HL-60/S4 treated with retinoic acid at 250 ng/mL for 4 days and 3 days (cell line): ENCODE data around the gene HTR2C.
"Not testable (repeated sequence)": the region's sequence is repeated elsewhere in the genome, so short reads cannot be mapped to it uniquely, and the experiment has no call there.

Experiments used
- in situ Hi-C: fragments of 300-500 bp; cut with MboI; formaldehyde crosslinking; loops from 2 replicates; pipeline ENCODE4 v1.7.0; 2022; ENCODE audit warnings: low sequenced_read_pairs

HTR2C gene

DNA sequence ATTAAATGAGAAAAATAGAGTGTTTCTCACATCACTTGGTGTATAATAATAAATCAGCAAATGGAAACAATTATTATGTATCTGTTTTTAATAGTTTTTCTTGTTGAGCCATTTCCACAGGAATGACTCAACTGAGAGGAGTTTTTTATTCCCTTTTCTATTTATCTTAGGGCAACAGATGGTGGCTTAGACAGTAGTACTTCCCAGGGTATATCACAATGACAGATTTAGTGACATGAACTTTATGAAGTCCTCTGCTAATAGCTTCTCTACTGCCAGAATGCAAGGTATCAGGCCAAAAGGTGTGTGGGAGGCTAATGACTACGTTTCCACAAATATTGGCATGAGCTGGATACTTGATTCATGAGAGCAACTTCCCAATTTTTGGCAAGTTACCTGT, 126.7 kb downstream of the HTR2C start:
- in situ Hi-C loops: no loop called here

DNA sequence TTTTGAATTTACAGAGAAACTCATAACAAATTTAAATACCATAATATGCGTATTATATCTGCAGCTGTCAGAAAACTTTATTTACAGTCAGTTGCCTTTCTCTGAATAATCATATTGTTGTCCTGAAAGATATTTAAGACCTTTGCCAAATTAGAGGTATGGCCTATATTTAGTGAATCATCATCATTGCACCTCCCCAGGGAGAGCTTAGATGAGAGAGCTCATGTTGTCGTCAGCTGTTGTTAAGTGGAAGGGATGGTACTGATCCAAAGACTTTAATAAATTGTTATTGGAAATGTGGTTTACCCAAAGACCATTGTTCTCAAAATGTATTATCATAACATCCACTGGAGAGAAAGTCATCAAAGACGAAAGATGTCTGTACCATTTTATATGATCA, 128.6 kb downstream of the HTR2C start:
- in situ Hi-C loops: no loop called here

DNA sequence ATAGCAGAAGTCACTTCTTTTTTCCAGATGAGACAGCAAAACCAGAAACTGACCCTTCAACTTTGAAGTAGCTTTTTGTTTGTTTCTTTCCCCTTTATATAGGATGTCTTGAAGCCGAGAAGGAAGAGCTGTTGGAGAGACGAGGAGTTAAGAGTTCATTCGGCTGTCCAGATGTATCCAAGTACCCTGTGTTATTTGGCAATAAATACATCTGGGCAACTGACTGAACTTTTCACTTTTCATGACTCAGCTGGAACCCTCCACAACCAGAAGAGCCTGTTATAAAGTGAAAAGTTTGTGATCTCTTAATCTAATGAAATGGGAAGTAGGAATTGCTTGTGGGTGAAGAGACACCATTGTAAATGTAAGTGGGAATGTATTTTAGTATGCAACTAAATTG, 131.2 kb downstream of the HTR2C start:
- in situ Hi-C loops: no loop called here

- in situ Hi-C loops: no loop called here
These were observed 134.0 kb downstream of the HTR2C start for GRCh38 chrX:114717921-114718320.

GRCh38 chrX:114766541-114766940, 182.7 kb downstream of the HTR2C start:
- in situ Hi-C loops: no loop called here

DNA sequence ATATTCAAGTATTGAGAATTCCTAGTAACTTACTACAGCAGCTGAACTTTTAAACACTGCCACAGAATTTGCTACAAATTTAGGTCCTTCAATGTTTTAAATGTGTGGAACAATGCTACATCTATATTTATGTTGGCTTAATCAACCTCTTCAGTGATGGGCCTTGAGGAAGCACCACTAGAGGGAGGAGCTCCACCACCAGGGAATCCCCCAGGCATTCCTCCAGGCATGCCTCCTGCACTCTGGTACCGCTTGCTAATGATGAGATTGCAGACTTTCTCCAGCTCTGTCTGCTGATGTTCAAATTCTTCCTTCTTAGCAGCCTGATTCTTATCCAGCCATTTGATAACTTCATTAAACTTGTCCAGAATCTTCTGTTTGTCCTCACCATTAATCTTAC, 190.8 kb downstream of the HTR2C start:
- in situ Hi-C loops: no loop called here

DNA sequence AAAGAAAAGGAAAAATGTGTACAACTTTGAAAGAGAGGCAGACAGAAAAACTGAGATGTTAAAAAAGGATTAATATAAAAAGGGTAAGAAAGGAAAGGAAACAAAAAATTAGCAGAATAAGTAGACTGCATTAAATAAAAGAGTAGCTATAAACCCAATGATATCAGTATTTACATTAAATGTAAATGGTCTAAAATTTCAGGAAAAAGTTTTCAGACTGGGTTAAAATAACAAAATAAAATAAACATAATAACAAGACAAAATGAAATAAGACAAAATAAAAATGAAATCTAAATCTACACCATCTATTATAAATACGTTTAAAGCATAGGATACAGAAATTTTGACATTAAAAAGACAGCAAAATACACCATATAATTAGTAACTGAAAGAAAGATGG, 199.0 kb downstream of the HTR2C start:
- in situ Hi-C loops: no loop called here

- in situ Hi-C loops: no loop called here
These were observed 203.2 kb downstream of the HTR2C start for GRCh38 chrX:114787061-114787460.

- in situ Hi-C loops: no loop called here
These were observed 213.6 kb downstream of the HTR2C start for GRCh38 chrX:114797494-114797893.

DNA sequence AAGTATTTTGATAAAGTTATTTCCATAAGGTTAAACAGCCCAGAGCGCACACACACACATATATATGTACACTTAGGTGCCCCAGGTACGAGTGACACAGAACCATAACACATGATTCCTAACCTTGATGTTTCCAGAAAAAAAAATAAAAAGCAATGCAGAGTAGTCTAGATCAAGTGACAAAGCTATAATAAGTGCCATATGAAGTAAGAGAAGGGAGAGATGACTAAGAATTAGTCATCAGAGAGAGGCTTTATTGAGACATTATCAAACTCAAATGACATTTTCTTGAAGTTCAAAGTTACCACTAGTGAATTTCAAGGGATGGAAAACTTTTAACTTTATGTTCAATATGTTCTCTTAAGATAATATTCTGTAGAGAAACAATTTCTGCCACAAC, 215.0 kb downstream of the HTR2C start:
- in situ Hi-C loops: no loop called here

DNA sequence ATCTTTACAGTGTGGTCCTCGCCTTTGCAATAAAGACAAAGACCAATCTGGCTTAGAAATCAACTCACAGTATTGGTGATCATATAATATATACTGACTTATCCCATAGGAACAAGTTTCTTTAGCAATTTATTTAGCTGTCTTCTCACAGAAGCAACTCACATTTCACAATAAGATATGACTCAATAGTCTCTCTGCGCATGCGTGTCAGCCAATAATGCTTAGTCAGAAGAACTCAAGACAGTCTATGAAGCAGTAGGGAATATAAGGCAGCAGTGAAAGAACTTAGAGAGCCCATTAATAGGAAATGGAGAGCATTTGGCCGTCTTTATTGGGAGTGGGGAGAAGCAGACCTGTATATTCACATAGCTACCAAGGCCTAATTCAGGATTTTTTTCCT, 216.8 kb downstream of the HTR2C start:
- in situ Hi-C loops: no loop called here

DNA sequence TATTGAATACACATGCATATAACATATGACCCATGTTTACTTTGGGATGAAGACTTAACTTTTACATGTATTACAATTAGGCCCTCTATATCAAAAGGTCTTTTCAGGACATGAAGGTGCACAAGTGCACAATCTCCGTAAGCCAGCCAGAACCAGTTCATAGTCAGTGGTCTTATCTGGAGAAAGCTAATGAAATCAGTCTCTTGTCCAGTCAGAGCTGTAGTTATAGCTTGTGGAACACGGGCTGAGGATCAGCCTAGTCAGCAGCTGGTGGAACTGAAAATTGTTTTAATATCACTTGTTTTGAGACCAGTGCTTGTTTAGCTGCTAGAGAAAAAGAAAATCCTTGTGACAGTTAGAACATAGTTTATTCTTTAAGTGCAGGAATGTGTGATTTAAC, 235.6 kb downstream of the HTR2C start:
- in situ Hi-C loops: no loop called here

DNA sequence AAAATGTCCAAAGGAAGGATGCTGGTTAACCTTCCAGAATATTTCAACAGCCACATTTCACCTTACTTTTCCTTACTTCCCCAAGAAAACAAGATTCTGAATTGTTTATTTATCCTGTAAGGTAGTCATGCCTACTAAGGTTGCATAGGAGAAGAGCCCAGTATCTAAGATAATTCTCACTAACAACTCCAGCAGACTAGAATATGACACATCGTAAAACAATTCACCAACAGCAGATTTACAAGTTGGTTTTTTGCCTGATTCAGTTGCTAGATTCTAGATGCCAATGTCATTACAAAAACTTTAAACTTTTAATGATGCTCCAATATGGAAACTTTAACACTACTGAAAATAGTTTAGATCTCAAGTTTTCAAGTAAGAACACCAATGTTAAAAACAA, 257.2 kb downstream of the HTR2C start:
- in situ Hi-C loops: no loop called here

- in situ Hi-C loops: no loop called here
These were observed 258.3 kb downstream of the HTR2C start for GRCh38 chrX:114842181-114842580.

DNA sequence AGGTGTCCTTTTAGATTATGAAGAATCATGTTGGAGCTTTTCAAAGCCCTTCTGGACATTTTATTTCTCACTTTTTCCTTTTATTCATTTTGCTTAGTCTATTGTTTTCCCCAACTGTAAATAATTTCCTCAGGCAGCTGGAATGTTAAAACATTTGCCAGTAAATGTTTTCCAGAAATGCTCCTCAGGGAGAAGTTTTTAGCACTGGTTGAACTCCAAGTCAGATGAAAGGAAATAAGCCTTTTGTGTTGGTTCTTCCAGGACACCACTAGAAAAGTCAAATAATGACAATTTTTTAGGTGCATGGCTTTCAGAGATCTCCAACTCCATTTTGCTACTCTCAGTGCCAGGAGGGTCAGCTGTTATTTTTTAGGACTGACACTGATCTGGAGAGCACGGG, 305.6 kb downstream of the HTR2C start:
- in situ Hi-C loops: no loop called here

DNA sequence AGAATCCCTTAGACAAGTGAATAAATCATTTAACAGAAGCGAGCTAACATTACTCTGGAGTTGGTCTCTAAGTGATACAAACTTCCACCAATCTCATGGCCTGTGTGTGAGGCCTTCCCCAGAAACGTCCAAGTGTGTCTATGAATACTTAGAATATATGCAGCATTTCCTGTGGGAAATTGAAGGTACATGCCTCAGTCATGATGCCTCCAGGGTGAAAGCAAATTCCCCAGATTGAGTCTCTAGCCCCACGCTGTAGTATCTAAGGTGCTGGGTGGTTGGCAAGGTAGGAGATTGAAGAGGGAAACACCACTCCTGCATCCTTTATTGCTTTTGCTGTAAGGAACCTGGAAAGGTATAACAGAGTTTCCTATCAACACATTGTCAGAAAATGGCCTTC, 319.7 kb downstream of the HTR2C start:
- in situ Hi-C loops: no loop called here

- in situ Hi-C loops: no loop called here
These were observed 321.4 kb downstream of the HTR2C start for GRCh38 chrX:114905251-114905650.

DNA sequence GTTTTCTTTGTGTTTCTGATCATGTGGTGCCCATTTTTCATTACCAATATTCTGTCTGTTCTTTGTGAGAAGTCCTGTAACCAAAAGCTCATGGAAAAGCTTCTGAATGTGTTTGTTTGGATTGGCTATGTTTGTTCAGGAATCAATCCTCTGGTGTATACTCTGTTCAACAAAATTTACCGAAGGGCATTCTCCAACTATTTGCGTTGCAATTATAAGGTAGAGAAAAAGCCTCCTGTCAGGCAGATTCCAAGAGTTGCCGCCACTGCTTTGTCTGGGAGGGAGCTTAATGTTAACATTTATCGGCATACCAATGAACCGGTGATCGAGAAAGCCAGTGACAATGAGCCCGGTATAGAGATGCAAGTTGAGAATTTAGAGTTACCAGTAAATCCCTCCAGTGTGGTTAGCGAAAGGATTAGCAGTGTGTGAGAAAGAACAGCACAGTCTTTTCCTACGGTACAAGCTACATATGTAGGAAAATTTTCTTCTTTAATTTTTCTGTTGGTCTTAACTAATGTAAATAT, 323.2 kb downstream of the HTR2C start:
- in situ Hi-C loops: no loop called here

- in situ Hi-C loops: no loop called here
These were observed 340.5 kb downstream of the HTR2C start for GRCh38 chrX:114924423-114924822.

DNA sequence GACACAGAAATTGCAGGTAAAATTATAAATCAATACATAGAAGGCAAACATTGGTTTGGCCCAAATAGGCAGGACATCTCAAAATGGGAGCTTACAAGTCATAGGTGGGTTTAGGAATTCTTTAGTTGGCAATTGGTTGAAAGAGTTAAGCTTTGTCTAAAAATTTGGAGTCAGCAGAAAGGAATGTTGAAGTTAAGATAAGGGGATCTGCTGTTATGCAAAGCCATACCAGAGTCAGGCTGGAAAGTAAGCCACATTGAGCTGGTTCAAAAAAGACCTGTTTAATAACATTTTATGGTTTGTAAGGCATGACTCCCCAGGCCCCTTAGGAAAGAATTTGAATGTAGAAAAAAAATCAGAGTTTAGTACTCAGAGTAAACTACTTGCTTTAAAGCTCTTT, 341.0 kb downstream of the HTR2C start:
- in situ Hi-C loops: no loop called here

- in situ Hi-C loops: no loop called here
These were observed 346.3 kb downstream of the HTR2C start for GRCh38 chrX:114930227-114930626.

GRCh38 chrX:114932550-114932949, 348.7 kb downstream of the HTR2C start:
- in situ Hi-C loops: no loop called here

- in situ Hi-C loops: not testable (repeated sequence)
These were observed 349.4 kb downstream of the HTR2C start for GRCh38 chrX:114933291-114933690.

GRCh38 chrX:114937090-114937489, 353.2 kb downstream of the HTR2C start:
- in situ Hi-C loops: not testable (repeated sequence)
